ENCODE results near the gene ANKRD11. TPM values are rescaled to one million over a fixed set of nuclear protein-coding genes. Genes with fewer than 3 reads are reported as not detected.

ANKRD11 gene
- total RNA-seq, 4 donors from 2014 or later = 75.6 to 183 (median 108) TPM

DNA sequence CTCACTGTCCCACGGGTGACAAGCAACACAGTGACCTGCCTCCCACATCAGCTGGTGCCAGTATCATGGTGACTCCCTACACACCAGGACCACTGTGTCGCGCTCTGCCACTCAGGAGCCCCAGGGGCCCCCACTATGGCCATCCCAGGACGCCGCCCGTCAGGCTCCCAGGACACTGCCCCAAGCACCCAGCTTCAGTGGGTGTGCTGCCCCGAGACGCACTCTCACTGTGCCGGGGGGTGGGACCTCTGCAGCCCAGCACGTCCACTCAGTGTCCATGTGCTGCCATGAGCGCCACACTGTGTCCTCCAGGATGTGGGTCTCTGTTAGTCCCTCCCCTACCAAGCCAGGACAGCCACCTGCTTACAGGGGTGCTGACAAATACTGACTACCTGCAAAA lies 152.4 kb downstream of the ANKRD11 start:
- WGBS, 2 donors = 95 to 100% methylated on average over 4 to 11 of the region's 11 CpGs
- intact Hi-C loops (cut with DNase I; ENCODE audit: low total_unique reads) = loop anchor here (10.0 kb wide), 1 partner anchor 177 kb away; no protein-coding TSS in a partner anchor
- H3K4me3 ChIP-seq (ENCODE audit: low read depth, poor library complexity, severe bottlenecking) = no peak overlapping the region
- no peak for DNase-seq (ENCODE audit: low spot score in 2 of 2)
- TF ChIP-seq, protein P1, sequence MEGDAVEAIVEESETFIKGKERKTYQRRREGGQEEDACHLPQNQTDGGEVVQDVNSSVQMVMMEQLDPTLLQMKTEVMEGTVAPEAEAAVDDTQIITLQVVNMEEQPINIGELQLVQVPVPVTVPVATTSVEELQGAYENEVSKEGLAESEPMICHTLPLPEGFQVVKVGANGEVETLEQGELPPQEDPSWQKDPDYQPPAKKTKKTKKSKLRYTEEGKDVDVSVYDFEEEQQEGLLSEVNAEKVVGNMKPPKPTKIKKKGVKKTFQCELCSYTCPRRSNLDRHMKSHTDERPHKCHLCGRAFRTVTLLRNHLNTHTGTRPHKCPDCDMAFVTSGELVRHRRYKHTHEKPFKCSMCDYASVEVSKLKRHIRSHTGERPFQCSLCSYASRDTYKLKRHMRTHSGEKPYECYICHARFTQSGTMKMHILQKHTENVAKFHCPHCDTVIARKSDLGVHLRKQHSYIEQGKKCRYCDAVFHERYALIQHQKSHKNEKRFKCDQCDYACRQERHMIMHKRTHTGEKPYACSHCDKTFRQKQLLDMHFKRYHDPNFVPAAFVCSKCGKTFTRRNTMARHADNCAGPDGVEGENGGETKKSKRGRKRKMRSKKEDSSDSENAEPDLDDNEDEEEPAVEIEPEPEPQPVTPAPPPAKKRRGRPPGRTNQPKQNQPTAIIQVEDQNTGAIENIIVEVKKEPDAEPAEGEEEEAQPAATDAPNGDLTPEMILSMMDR (IDR thresholded peaks at IDR 0.05) = no peak
- no peak for TF ChIP-seq POLR2A (IDR thresholded peaks at IDR 0.05)

DNA sequence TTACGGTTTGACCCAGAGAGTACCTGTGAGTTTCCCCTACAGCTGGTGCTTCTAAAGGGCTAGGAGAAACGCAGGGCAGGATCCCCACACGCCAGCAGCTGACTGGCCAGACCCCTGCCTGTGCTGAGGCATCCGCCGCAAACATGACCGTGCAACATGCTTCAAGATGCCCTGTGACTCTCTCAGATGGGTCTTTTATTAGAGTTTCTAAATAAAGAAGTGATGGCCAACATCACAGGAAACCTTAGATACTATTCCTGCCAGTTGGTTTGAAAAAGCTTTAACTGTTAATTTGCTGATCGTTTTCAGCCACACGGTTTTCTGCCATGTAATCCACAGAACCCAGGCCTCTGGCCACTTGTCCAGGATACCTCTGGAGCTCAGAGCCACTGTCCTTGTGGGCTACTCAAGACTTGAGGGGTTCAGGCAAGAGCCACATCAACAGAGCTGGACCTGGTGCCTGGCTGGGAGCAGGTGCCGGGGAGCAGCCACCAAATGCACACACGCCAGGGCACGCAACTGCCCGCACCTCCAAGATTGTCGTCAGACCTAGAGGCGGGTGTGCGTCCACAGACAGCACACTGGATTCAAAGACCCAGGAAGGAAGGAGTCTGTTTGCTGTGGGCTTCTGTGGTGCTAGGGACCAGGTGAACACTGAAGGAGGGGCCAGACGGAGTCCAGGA lies 154.4 kb downstream of the ANKRD11 start:
- 71% methylated on average over 16 of the region's 16 CpGs for WGBS, 2 donors
- no peak for TF ChIP-seq POLR2A (IDR thresholded peaks at IDR 0.05)
- TF ChIP-seq, protein P1 (IDR thresholded peaks at IDR 0.05) = no peak
- DNase-seq (ENCODE audit: low spot score in 2 of 2) = no peak
- intact Hi-C loops (cut with DNase I; ENCODE audit: low total_unique reads) = loop anchor here (10.0 kb wide), 1 partner anchor 179 kb away; no protein-coding TSS in a partner anchor
- H3K4me3 ChIP-seq (ENCODE audit: low read depth, poor library complexity, severe bottlenecking) = no peak overlapping the region

DNA sequence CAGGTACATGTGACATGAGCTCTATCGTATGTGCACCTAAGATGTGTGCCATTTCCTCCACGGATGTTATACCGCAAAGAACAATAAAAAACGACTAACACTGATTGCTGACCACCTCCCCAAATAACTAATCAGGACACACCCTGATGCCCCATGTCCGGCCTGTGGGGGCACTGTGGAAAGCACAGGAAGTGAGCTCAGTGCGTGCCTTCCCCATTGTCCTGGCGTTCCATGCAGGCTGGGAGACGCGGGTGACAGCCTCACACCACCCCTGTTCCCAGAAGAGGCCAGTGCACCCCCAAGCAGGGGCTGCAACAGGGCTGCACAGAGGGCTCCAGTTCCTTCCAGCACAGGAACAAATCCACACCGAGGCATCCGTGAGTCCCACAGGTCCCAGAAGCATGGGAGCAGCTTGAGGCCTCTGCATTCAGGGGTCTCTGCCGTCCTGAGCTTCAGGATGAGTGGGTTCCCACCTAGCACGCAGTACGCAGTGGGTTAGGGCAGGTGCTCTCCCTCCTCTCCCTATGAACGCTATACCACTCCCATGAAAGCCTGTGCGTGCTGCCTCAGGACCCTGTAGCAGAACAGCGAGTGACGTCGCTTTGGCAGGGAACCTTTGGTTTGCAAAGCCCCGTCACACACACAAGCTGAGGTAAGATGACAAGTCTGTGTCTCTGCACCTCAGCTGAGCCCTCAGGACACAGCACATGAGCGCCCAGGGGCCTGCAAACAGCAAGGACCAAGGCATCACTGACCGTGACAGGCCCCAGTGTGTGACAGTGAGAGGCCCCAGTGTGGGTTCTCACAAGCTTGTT lies 155.2 kb downstream of the ANKRD11 start:
- WGBS, 2 donors = 66 to 75% methylated on average over 18 to 22 of the region's 22 CpGs
- intact Hi-C loops (cut with DNase I; ENCODE audit: low total_unique reads) = loop anchor here (10.0 kb wide), 1 partner anchor 180 kb away; no protein-coding TSS in a partner anchor
- DNase-seq (ENCODE audit: low spot score in 2 of 2) = no peak
- TF ChIP-seq, protein P1 (IDR thresholded peaks at IDR 0.05) = no peak
- no peak for TF ChIP-seq POLR2A (IDR thresholded peaks at IDR 0.05)
- H3K4me3 ChIP-seq (ENCODE audit: low read depth, poor library complexity, severe bottlenecking) = no peak overlapping the region

DNA sequence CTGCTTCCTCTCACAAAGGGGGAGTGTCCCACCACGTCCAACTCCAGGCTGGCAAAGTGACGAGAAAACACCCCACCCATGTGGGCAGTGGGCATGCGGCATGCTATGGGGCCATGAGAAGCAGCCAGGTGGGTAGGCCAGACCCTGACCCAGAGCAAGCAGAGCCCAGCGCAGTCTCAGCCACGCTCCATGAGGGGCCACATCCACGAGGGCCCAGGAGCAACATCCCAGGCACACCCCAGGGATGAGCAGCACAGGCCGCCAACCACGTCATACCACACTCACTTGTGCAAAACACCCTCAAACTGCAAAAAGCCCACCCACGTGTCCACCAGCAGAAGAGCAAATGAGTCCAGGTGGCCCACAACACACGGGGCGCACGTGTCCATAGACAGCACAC lies 155.9 kb downstream of the ANKRD11 start:
- 75 to 77% methylated on average over 7 to 12 of the region's 12 CpGs for WGBS, 2 donors

DNA sequence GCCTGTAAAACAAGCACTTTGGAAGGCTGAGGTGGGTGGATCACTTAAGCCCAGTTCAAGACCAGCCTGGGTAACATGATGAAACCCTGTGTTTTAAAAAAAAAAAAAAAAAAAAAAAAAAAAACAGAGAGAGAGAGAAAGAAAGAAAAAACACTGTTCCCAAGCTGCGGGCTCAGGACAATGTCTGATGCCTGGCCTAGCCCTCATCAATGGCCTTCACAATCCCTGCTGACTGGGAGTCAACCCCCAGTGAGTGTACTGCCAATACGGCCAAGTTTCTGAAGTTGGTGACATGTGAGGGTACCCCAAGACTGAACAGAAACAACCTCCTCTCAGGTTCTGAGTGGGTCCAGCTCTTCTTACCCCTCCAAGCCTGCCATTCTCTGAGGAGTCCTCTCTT lies 156.3 kb downstream of the ANKRD11 start:
- no peak overlapping the region for H3K4me3 ChIP-seq (ENCODE audit: low read depth, poor library complexity, severe bottlenecking)
- intact Hi-C loops (cut with DNase I; ENCODE audit: low total_unique reads) = loop anchor here (10.0 kb wide), 1 partner anchor 181 kb away; no protein-coding TSS in a partner anchor

More for the DNA sequence above, 155.9 kb downstream of the ANKRD11 start:
- H3K4me3 ChIP-seq (ENCODE audit: low read depth, poor library complexity, severe bottlenecking) = no peak overlapping the region
- no peak for TF ChIP-seq POLR2A (IDR thresholded peaks at IDR 0.05)
- TF ChIP-seq, protein P1 (IDR thresholded peaks at IDR 0.05) = no peak
- intact Hi-C loops (cut with DNase I; ENCODE audit: low total_unique reads) = loop anchor here (10.0 kb wide), 1 partner anchor 180 kb away; no protein-coding TSS in a partner anchor
- DNase-seq (ENCODE audit: low spot score in 2 of 2) = no peak

More for the DNA sequence above, 156.3 kb downstream of the ANKRD11 start:
- no peak for DNase-seq (ENCODE audit: low spot score in 2 of 2)
- no peak for TF ChIP-seq POLR2A (IDR thresholded peaks at IDR 0.05)
- TF ChIP-seq, protein P1 (IDR thresholded peaks at IDR 0.05) = no peak
- WGBS, 2 donors = 55 to 65% methylated on average over 2 of the region's 2 CpGs
